ENCODE data around the gene NTHL1. TPM values are rescaled to one million over a fixed set of nuclear protein-coding genes. Genes with fewer than 3 reads are reported as not detected.

The NTHL1 gene
- total and polyA plus RNA-seq, 2 donors (not counting 3 experiments of a cell fraction or from before 2014, with no cell fraction given): 39.8 to 65.8 TPM

GRCh38 chr16:2039274-2040031 lies 8.2 kb downstream of the NTHL1 start:
- Histone ChIP-seq H3K27me3 (ENCODE audit: control insufficient read depth in 2 of 2, insufficient read depth in 2 of 2, low read length in 2 of 2) (no peaks in the 10 kb centered on the region), H4K20me1 (replicated peaks; ENCODE audit: control insufficient read depth, extremely low read depth, insufficient read depth, low read length) (no peaks in the 10 kb centered on the region), H3K9me1 (replicated peaks; ENCODE audit: control insufficient read depth, extremely low read depth, insufficient read depth, low read length) (no peaks in the 10 kb centered on the region), H3K4me2 (ENCODE audit: insufficient read depth, low read length) (no peak overlapping the region), H3K79me2 (ENCODE audit: control insufficient read depth, insufficient read depth, low read length) (peaks cover 6% of the 10 kb centered on the region), H3K9ac (replicated peaks; ENCODE audit: extremely low read depth, insufficient read depth, low read length) (no peak overlapping the region), H3K4me1 (ENCODE audit: control insufficient read depth, extremely low read depth, insufficient read depth, low read length) (peaks cover 30% of the 10 kb centered on the region), H2AFZ (ENCODE audit: low read depth, low read length) (no peak overlapping the region), H3K9me3 (replicated peaks; ENCODE audit: control insufficient read depth, insufficient read depth, low read length) (no peaks in the 10 kb centered on the region), H3K36me3 (ENCODE audit: control insufficient read depth in 2 of 2, extremely low read depth in 1 of 2, insufficient read depth in 2 of 2, low read length in 2 of 2) (peaks cover 0 to 10% of the 10 kb centered on the region in 2 experiments), H3K27ac (ENCODE audit: insufficient read depth, low read depth, low read length) (no peak overlapping the region), H3K4me3 (replicated peaks in 1 of 3; ENCODE audit: insufficient read depth in 1 of 3, low read depth in 1 of 3, low read length in 3 of 3) (no peak overlapping the region)
- intact Hi-C loops (cut with micrococcal nuclease) (no loop called here), dilution Hi-C loops (cut with MboI; ENCODE audit: extremely low pct_ligation_motif_present, low sequenced_read_pairs) (loop anchor here (25.0 kb wide), 1 partner anchor 123 kb away; the partner anchor contains the start of gene TRAF7)
- CTCF ChIA-PET: interaction anchor here (1.0 kb wide), 1 partner anchor 17 kb away, joined by 3 read pairs; no protein-coding TSS in a partner anchor
- FAIRE-seq: no peak
- TF ChIP-seq JUN (IDR thresholded peaks at IDR 0.05; ENCODE audit: borderline replicate concordance, insufficient read depth, insufficient read length, low read depth): no peak
- no peak for TF ChIP-seq MAX (IDR thresholded peaks at IDR 0.05; ENCODE audit: insufficient read depth, insufficient read length)
- no peak for TF ChIP-seq POLR2A (IDR thresholded peaks at IDR 0.05; ENCODE audit: low read depth, low read length)
- no peak for TF ChIP-seq MYC (IDR thresholded peaks at IDR 0.05; ENCODE audit: low read depth, low read length)
- no peak for TF ChIP-seq FOS (IDR thresholded peaks at IDR 0.05; ENCODE audit: borderline replicate concordance, insufficient read depth, low read length)
- TF ChIP-seq EZH2 (IDR thresholded peaks at IDR 0.05; ENCODE audit: borderline replicate concordance, low read depth, low read length, severe bottlenecking): no peak
- no peak for TF ChIP-seq GATA2 (IDR thresholded peaks at IDR 0.05; ENCODE audit: insufficient read depth, insufficient read length, low read depth, low read length)
- TF ChIP-seq POLR2AphosphoS5 (IDR thresholded peaks at IDR 0.05; ENCODE audit: insufficient read depth, low read depth, low read length): no peak
- no peak for TF ChIP-seq CTCF (IDR thresholded peaks at IDR 0.05; ENCODE audit: extremely low read depth in 1 of 2, insufficient read depth in 1 of 2, low read depth in 1 of 2, low read length in 2 of 2)
- DNase-seq (ENCODE audit: low read depth, low spot score): no peak
- BruUV-seq (replicated peaks): no TSS peak
- POLR2A ChIA-PET: interaction anchor here (0.6 kb wide), 1 partner anchor 110 kb away, joined by 3 read pairs; no protein-coding TSS in a partner anchor

All from endothelial cell of umbilical vein (primary cell).